Kidney (tissue), 22 donors: ENCODE data around the gene TTC6. TPM values are rescaled to one million over a fixed set of nuclear protein-coding genes. Genes with fewer than 3 reads are reported as not detected.
A peak's percentile ranks its signal among the peaks of the same experiment; 100 is the strongest.

Experiments used
- DNase-seq, 5 donors: peaks; one replicate each; pipeline ENCODE4 v3.0.0-alpha.2; 2013 to 2020
- FAIRE-seq: peaks from 2 replicates; lab custom pipeline; 2012; peaks lifted over from hg19 to GRCh38; lab: Jason Lieb, UNC
- H3K27ac ChIP-seq, 2 donors: one replicate each; pipeline ENCODE4 v1.7.0; 2013; ENCODE audit warnings: low read depth in 2 of 2, low read length in 2 of 2, inconsistent platforms in 1 of 2
- H3K27me3 ChIP-seq: one replicate; pipeline ENCODE4 v1.7.1; 2013; ENCODE audit warnings: low read length, inconsistent platforms; ENCODE audit not compliant: control insufficient read depth, insufficient read depth
- H3K36me3 ChIP-seq, 3 donors: one replicate each; pipeline versions ENCODE4 v1.7.0 to v1.7.1; 2013; ENCODE audit warnings: low read length in 3 of 3, control low read depth in 1 of 3, inconsistent platforms in 1 of 3; ENCODE audit not compliant: insufficient read depth in 3 of 3, control insufficient read depth in 2 of 3
- H3K4me1 ChIP-seq, 3 donors: one replicate each; pipeline versions ENCODE4 v1.7.0 to v1.7.1; 2013; ENCODE audit warnings: low read length in 3 of 3, inconsistent platforms in 1 of 3, low read depth in 1 of 3; ENCODE audit not compliant: control insufficient read depth in 2 of 3, insufficient read depth in 2 of 3
- H3K4me3 ChIP-seq, 3 donors: one replicate each; pipeline versions ENCODE4 v1.7.0 to v1.8.1; 2013; ENCODE audit warnings: low read length in 3 of 3, control low read depth in 1 of 3, inconsistent platforms in 1 of 3
- H3K9ac ChIP-seq, 3 donors: one replicate each; pipeline versions ENCODE4 v1.7.0 to v1.7.1; 2013; ENCODE audit warnings: low read length in 3 of 3, control low read depth in 1 of 3, inconsistent platforms in 1 of 3
- H3K9me3 ChIP-seq, 3 donors: one replicate each; pipeline versions ENCODE4 v1.7.0 to v1.7.1; 2013; ENCODE audit warnings: low read length in 3 of 3, control low read depth in 1 of 3, inconsistent platforms in 1 of 3; ENCODE audit not compliant: control insufficient read depth in 2 of 3, insufficient read depth in 1 of 3
- intact Hi-C: fragments of 100-400 bp; cut with DNase I; formaldehyde crosslinking; loops from one replicate; pipeline ENCODE4 v1.11.1; 2022
- long read RNA-seq, 10 donors: library from polyadenylated mRNA in 1 of 10; unstranded in 1 of 10; transcript quantifications; one replicate each; pipeline ENCODE4 v2.0.0 and lab custom pipeline, GENCODE V29; 2021 to 2026
- polyA plus RNA-seq: library from polyadenylated mRNA; stranded (reverse); fragments of 350-450 nt; fragmentation: Illumina TruSeq; extraction: RNeasy Lipid Tissue Mini Kit (QIAGEN cat#74804); gene quantifications from one replicate; pipeline ENCODE4 v1.2.3, GENCODE V29; 2014; ENCODE audit warnings: low read depth, low replicate concordance; ENCODE audit not compliant: insufficient read depth
- total RNA-seq: library from RNA; stranded (reverse); fragmentation: NEBNext Ultra II Directional; extraction: Animal tissue kit (Norgen Biotek cat#: 25700); gene quantifications from one replicate; pipeline ENCODE4 v1.2.1, GENCODE V29; 2021
- TF ChIP-seq, protein P1 (sequence below): IDR thresholded peaks from 3 replicates; pipeline ENCODE4 v1.5.1; 2012; ENCODE audit warnings: mild to moderate bottlenecking, moderate library complexity, borderline replicate concordance; ENCODE audit not compliant: insufficient read depth; ENCODE audit errors: extremely low read depth
- donor health status: control.
- donor health status: control.
- donor health status: control.
- donor health status: control.
- donor health status: control.
- donor health status: DM: yes; HTN: yes; CAD: no.
- donor health status: Normal renal cell carcinoma (clear cell type).

TTC6 gene, protein sequence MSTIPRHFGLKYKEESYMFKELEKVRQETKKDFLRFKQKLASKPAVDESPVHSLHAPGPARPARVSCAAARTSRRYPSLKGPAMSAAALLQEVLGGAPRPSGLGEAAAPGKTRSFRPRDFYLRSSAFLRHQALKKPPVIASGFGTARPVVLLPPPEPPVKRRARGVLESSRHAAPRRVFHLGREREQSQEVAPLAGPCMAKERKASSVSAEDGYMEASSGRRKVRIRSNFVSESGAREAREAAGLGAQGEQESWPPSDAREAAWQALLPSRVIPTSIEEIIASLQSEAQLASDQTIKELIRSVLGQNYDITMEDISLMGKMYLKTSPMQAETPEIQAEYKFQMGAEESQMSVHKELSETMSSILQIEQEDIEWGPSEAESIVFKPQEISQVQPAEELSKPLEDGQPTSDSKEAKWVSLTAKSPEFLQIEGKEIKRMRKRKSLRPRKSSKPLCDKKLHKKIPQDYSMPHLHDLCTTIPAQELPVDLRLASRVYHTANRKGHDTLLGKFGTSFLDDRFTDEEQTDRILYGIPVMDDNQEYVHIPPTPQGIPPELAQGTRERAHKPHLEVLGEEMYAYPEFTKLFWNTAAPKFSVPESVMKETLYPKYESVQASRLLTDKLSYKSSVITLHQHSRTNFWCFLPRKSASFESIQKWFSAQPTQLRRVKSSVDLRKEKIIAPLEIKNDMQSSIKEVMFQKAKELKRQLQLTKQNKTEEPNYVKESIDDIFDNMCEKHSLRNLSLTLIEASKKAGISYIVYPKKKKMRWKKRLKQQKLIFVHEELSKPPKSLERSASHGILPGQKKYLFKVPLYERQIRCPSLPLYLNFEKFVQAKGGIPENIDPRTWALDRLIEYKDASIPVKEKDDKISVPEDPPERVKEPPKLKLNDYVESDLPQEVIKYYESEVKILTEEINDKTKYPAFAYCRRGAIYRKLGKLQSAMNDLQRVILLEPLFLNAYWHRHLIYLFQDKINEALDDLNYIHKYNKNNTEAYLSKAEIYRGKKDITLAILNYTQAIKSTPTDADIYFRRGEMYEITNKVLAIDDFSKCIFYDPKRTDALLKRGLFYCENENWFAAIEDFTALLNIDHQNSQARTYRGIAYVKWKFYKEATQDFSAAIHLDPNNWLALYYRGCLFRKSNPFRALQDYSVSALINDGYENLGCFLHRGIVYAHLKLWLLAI (N-terminal part only)
- not detected for total RNA-seq
- polyA plus RNA-seq, result not detected
- long read RNA-seq, donor 1, result 0 reads
- long read RNA-seq, donor 2, result 0 reads
- long read RNA-seq, donor 3, result 0 reads
- long read RNA-seq, donor 4, result 0 reads
- long read RNA-seq, donor 5, result 0 reads
- long read RNA-seq, donor 6, result 0 reads
- long read RNA-seq, donor 7, result 0 reads
- long read RNA-seq, donor 8, result 0 reads
- long read RNA-seq, donor 9, result 0 reads
- long read RNA-seq, donor 10, result 0 reads

DNA sequence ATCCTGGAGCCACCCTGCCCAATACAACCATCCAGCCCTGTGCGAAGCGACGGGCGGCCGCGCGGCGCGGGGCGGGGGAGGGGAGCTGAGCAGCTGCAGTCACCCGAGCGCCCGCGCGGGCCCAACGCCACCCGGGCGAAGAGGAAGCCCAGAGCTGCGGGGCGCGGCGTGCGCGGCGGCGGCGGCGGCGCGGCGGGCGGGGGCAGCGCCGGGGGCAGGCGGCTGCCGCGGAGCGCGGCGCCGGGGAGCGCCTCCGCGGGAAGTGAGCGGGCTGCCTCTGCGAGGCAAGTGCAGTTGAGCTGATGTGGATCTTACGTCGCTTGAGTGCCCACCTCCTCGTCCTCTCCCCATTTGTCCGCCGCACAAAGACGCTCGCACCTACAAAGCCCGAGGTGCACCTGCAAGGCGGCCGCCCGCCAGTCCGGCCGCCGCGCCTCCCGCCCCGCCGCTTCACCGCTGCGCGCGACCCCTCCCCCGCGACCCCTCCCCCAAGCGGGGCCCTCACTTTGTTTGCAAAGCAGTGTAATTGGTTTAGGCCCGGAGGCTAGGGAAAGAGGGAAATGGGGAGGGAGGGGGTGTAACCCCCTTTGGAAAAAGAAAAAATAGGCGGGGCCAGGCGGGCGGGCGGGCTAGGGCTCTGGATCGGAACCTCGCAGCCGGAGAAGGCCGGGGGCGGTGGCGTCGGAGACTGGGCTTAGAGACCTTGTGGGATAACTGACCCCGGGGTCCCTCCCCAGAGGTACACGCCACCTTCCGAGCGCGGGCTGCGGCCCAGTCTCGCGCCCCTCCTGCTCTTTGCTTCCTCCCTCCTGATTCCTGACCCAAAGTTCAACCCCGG lies at the start of gene TTC6, which contains the start of gene FOXA1:
TTC6 (plus strand) TSS at position 659 of the 838 bp plus-strand sequence. CDS start 26,436 bp downstream, outside the sequence.
FOXA1 (minus strand) TSS at position 279 of the 838 bp plus-strand sequence; CDS start at position 2, 277 bp downstream.
- peak within 1 kb of the TSS in 2 of 3 donors; percentile 2 to 32 for H3K4me3 ChIP-seq
- TF ChIP-seq, protein P1, sequence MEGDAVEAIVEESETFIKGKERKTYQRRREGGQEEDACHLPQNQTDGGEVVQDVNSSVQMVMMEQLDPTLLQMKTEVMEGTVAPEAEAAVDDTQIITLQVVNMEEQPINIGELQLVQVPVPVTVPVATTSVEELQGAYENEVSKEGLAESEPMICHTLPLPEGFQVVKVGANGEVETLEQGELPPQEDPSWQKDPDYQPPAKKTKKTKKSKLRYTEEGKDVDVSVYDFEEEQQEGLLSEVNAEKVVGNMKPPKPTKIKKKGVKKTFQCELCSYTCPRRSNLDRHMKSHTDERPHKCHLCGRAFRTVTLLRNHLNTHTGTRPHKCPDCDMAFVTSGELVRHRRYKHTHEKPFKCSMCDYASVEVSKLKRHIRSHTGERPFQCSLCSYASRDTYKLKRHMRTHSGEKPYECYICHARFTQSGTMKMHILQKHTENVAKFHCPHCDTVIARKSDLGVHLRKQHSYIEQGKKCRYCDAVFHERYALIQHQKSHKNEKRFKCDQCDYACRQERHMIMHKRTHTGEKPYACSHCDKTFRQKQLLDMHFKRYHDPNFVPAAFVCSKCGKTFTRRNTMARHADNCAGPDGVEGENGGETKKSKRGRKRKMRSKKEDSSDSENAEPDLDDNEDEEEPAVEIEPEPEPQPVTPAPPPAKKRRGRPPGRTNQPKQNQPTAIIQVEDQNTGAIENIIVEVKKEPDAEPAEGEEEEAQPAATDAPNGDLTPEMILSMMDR, result no peak
- H3K9ac ChIP-seq, result no peak within 1 kb of the TSS
- intact Hi-C loops, result no loop called here
- FAIRE-seq, result no peak
- H3K9me3 ChIP-seq, result no peaks in the 10 kb centered on the region
- peak; percentile 50 to 74 (median 57) for DNase-seq
- no peak within 1 kb of the TSS for H3K27ac ChIP-seq
- peaks cover 0 to 9% (median 0%) of the 10 kb centered on the region in 3 donors for H3K4me1 ChIP-seq
- peaks cover 77% of the 10 kb centered on the region for H3K27me3 ChIP-seq
- H3K36me3 ChIP-seq, result no peaks in the 10 kb centered on the region

DNA sequence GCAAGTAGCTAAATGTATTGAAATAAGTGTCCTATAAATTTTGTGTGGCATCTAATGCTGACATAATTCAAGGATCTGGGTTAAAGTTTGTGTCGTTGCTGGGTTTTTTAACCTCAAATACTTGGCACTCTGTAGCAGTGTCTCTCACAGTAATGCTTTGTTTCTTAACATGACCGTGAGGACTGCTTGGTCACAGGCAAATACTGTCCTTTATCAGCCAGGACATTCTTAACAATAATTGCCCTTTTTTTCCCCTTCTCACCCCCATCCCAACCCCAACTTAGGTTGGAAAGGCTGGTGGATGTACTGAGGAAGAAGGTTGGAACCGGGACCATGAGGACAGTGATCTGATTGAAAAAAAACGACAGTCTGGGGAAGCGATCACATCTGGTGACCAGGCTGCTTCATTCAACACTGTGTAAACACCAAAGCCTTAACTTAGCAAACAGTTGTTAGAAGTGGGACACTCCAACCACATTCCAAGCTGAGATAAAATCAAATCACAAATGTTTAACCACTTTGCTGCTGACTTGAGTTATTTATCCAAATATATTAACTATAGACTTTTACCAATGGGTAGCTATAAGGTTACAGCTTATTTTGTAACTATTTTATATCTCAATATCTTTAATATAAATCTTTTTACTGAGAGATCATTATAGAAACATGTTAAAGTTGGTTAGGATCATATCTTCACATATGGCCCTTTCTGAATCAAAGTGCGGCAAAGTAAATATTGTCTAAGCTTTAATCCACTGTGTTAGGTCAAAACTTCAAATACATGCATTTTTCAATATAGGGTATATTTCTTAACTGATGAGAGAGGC lies 48.6 kb upstream of the TTC6 start:
- no peak overlapping the region for H3K9ac ChIP-seq
- no peaks in the 10 kb centered on the region for H3K4me1 ChIP-seq
- H3K27me3 ChIP-seq, result no peaks in the 10 kb centered on the region
- intact Hi-C loops, result no loop called here
- H3K27ac ChIP-seq, result no peak overlapping the region
- DNase-seq (peak in 2 of 5 donors; percentile 6 to 29), FAIRE-seq (no peak)
- H3K36me3 ChIP-seq, result no peaks in the 10 kb centered on the region
- H3K9me3 ChIP-seq, result no peaks in the 10 kb centered on the region
- no peak overlapping the region for H3K4me3 ChIP-seq
- TF ChIP-seq, protein P1, result no peak
